ENCODE results near the gene GALNS. TPM values are rescaled to one million over a fixed set of nuclear protein-coding genes. Genes with fewer than 3 reads are reported as not detected.

The GALNS gene
- total RNA-seq, 4 donors from 2014 or later: 31.1 to 134 (median 43.3) TPM

- DNase-seq (ENCODE audit: low spot score in 2 of 2): no peak
Measured at GRCh38 chr16:88769617-88770460, 86.9 kb downstream of the GALNS start.

DNA sequence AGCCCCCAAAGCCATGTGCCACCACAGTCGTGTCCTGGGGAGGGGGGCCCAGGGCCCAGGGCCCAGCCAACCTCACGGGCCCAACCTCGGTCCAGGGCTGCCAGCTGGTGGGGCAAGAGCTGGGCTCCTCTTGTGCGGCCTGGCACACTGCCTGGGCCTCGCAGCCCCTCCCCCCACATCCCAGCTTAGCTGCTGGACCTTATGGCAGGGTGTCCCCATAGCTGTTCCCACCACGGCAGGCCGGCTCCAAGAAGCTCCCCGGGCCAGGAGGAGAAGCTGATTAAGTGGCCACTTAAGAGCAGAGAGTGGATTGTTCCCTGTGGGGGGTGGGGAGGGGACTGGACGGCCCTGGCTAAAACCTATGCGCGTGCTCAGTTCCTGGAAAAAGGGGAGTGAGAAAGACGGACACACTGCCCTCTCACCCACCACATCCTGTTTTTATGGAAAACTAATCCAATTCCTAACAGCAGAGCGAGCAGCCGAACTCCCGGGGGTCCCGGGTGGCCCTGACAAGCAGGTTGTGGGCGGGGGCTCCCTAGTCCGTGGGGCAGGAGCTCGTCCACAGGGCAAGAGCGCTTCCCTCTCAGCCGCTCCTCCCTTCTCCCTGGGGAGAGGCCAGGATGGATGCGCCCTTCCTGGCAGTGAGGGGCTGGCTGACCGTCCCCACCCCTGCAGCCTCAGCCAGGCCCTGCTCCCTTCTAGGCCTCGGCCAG, 88.5 kb downstream of the GALNS start:
- no peaks in the 10 kb centered on the region for H3K9me3 ChIP-seq
- peaks cover 90% of the 10 kb centered on the region for H3K4me1 ChIP-seq
- 42% methylated on average over 9 of the region's 24 CpGs for WGBS
- no peak overlapping the region for H3K4me3 ChIP-seq
- H3K27me3 ChIP-seq: no peaks in the 10 kb centered on the region
- no peak for TF ChIP-seq POLR2AphosphoS5 (IDR thresholded peaks at IDR 0.05)
- TF ChIP-seq, protein P1, sequence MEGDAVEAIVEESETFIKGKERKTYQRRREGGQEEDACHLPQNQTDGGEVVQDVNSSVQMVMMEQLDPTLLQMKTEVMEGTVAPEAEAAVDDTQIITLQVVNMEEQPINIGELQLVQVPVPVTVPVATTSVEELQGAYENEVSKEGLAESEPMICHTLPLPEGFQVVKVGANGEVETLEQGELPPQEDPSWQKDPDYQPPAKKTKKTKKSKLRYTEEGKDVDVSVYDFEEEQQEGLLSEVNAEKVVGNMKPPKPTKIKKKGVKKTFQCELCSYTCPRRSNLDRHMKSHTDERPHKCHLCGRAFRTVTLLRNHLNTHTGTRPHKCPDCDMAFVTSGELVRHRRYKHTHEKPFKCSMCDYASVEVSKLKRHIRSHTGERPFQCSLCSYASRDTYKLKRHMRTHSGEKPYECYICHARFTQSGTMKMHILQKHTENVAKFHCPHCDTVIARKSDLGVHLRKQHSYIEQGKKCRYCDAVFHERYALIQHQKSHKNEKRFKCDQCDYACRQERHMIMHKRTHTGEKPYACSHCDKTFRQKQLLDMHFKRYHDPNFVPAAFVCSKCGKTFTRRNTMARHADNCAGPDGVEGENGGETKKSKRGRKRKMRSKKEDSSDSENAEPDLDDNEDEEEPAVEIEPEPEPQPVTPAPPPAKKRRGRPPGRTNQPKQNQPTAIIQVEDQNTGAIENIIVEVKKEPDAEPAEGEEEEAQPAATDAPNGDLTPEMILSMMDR (IDR thresholded peaks at IDR 0.05): no peak
- TF ChIP-seq POLR2A (IDR thresholded peaks at IDR 0.05): no peak
- TF ChIP-seq EP300 (IDR thresholded peaks at IDR 0.05): no peak
- peak overlapping the region; percentile 70 for H3K27ac ChIP-seq
- DNase-seq (ENCODE audit: low spot score in 2 of 2): no peak
- peaks cover 5% of the 10 kb centered on the region for H3K36me3 ChIP-seq

More at GRCh38 chr16:88769617-88770460, 86.9 kb downstream of the GALNS start:
- peak overlapping the region; percentile 36 for H3K4me3 ChIP-seq
- 35% methylated on average over 11 of the region's 30 CpGs for WGBS
- TF ChIP-seq, protein P1 (IDR thresholded peaks at IDR 0.05): no peak
- TF ChIP-seq EP300 (IDR thresholded peaks at IDR 0.05) (no peak), POLR2AphosphoS5 (IDR thresholded peaks at IDR 0.05) (no peak), POLR2A (IDR thresholded peaks at IDR 0.05) (no peak)
- H3K4me1 ChIP-seq: peaks cover 91% of the 10 kb centered on the region
- H3K9me3 ChIP-seq: no peaks in the 10 kb centered on the region
- H3K27me3 ChIP-seq: no peaks in the 10 kb centered on the region
- H3K27ac ChIP-seq: peak overlapping the region; percentile 86
- H3K36me3 ChIP-seq: no peaks in the 10 kb centered on the region

DNA sequence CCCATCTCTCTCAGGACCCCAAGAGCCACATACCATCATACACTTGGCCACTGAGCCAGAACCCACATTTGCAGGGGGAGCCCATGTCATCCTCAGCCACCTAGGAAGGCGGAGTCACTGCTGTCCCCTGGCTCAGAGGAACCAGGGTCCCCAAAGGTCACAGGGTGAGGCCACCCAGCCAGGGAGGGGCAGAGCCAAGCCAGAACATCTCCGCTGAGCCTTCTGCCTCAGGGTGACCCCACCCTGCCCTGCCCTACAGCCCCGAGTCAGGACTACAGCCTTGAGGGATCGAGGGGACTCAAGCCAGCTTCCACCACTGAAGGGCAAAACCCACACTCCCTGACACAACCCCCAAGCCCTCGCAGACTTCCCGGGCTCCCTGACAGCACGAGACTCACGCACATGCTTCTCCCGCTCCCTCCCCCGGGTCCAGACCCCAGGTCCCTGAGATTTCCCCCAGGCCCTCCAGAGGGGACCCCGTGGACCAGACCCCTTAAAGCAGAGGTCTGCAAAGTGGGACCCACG, 89.1 kb downstream of the GALNS start:
- H3K27ac ChIP-seq: peak overlapping the region; percentile 70
- H3K9me3 ChIP-seq: no peaks in the 10 kb centered on the region
- H3K4me3 ChIP-seq: no peak overlapping the region
- TF ChIP-seq POLR2AphosphoS5 (IDR thresholded peaks at IDR 0.05) (no peak), EP300 (IDR thresholded peaks at IDR 0.05) (no peak), POLR2A (IDR thresholded peaks at IDR 0.05) (no peak)
- TF ChIP-seq, protein P1 (IDR thresholded peaks at IDR 0.05): no peak
- no peak for DNase-seq (ENCODE audit: low spot score in 2 of 2)
- H3K27me3 ChIP-seq: no peaks in the 10 kb centered on the region
- peaks cover 90% of the 10 kb centered on the region for H3K4me1 ChIP-seq
- peaks cover 5% of the 10 kb centered on the region for H3K36me3 ChIP-seq
- 73% methylated on average over 9 of the region's 12 CpGs for WGBS

- no peaks in the 10 kb centered on the region for H3K9me3 ChIP-seq
- peaks cover 5% of the 10 kb centered on the region for H3K36me3 ChIP-seq
- DNase-seq (ENCODE audit: low spot score in 2 of 2): no peak
- no peak overlapping the region for H3K27ac ChIP-seq
- no peaks in the 10 kb centered on the region for H3K27me3 ChIP-seq
- TF ChIP-seq POLR2AphosphoS5 (IDR thresholded peaks at IDR 0.05) (no peak), POLR2A (IDR thresholded peaks at IDR 0.05) (no peak), EP300 (IDR thresholded peaks at IDR 0.05) (no peak)
- TF ChIP-seq, protein P1 (IDR thresholded peaks at IDR 0.05): no peak
- no peak overlapping the region for H3K4me3 ChIP-seq
- WGBS: 90% methylated on average over 11 of the region's 11 CpGs
- H3K4me1 ChIP-seq: peaks cover 90% of the 10 kb centered on the region
Measured at GRCh38 chr16:88766975-88767374, 89.8 kb downstream of the GALNS start.

GRCh38 chr16:88764913-88765349, 91.8 kb downstream of the GALNS start:
- H3K27ac ChIP-seq: no peak overlapping the region
- 50% methylated on average over 6 of the region's 9 CpGs for WGBS
- H3K9me3 ChIP-seq: no peaks in the 10 kb centered on the region
- H3K27me3 ChIP-seq: no peaks in the 10 kb centered on the region
- H3K36me3 ChIP-seq: peaks cover 5% of the 10 kb centered on the region
- TF ChIP-seq, protein P1 (IDR thresholded peaks at IDR 0.05): no peak
- TF ChIP-seq EP300 (IDR thresholded peaks at IDR 0.05) (no peak), POLR2AphosphoS5 (IDR thresholded peaks at IDR 0.05) (no peak), POLR2A (IDR thresholded peaks at IDR 0.05) (no peak)
- DNase-seq (ENCODE audit: low spot score in 2 of 2): no peak
- no peak overlapping the region for H3K4me3 ChIP-seq
- H3K4me1 ChIP-seq: peaks cover 87% of the 10 kb centered on the region
